ENCODE data around the gene SUPT20H. TPM values are rescaled to one million over a fixed set of nuclear protein-coding genes. Genes with fewer than 3 reads are reported as not detected.

The SUPT20H gene
- polyA plus RNA-seq, 1 donor from 2014 or later: 89.2 TPM

DNA sequence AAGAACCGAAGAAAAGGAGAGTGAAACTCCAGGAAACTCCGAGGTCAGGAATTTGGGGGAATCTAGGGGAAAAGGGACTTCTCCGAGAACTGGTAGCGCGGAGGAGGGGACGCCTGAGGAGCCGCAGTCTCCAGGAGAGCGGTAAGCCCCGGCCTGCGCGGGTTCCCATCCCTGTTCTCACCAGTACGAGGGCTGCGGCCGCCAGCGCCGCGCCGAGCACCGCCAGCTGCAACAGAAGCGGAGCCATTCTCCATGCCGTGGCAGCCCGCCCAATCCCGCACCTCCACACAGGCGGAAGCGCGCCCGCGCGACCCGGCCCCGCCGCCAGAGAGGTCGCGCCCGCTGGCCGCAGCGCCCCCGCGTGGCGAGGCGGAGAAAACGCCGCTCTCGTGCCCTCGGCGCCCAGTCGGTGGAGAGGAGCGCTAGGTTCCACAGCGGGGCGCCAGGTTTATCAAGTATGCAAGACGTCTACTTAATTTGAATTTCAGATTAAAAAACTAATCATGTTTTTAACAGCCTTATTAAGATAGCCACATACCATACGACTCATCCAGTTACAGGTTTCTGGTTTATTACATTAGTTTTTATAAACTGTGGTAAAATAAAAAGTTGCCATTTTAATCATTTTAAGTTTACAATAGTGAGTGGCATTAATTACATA is 60.3 kb downstream of the SUPT20H start, which contains the start of gene ALG5:
Gene ALG5 (minus strand): TSS at position 287 of the 661 bp plus-strand sequence. CDS start 40 bp downstream, at position 247.
- Histone ChIP-seq H3K9me2 (ENCODE audit: insufficient read depth, low read length) (no peaks in the 10 kb centered on the region), H3K36me3 (ENCODE audit: insufficient read depth, low read length) (no peaks in the 10 kb centered on the region), H3K27me3 (ENCODE audit: insufficient read depth, low read depth, low read length) (no peaks in the 10 kb centered on the region), H3K4me2 (ENCODE audit: low read length) (peak within 1 kb of the TSS; percentile 74), H3K4me3 (ENCODE audit: low read length) (peak within 1 kb of the TSS; percentile 85), H3K27ac (ENCODE audit: low read length) (peak within 1 kb of the TSS; percentile 93), H2AFZ (ENCODE audit: low read depth, low read length) (peak within 1 kb of the TSS; percentile 73), H3K9me3 (ENCODE audit: low read length) (no peaks in the 10 kb centered on the region), H4K20me1 (ENCODE audit: insufficient read depth) (no peaks in the 10 kb centered on the region), H3F3A (ENCODE audit: insufficient read depth, low read length, poor library complexity, severe bottlenecking) (peaks cover 4% of the 10 kb centered on the region), H3K9ac (ENCODE audit: low read length) (peak within 1 kb of the TSS; percentile 87), H3K79me2 (replicated peaks; ENCODE audit: insufficient read depth, low read length) (peaks cover 29% of the 10 kb centered on the region)
- peak; percentile 72 for TF ChIP-seq RAD21 (conservative IDR thresholded peaks at IDR 0.05)
- no peak for TF ChIP-seq EZH2 (IDR thresholded peaks at IDR 0.05; ENCODE audit: borderline replicate concordance, insufficient read depth, low read length, poor library complexity, severe bottlenecking)
- TF ChIP-seq POLR2AphosphoS5 (IDR thresholded peaks at IDR 0.05): peak; percentile 90
- TF ChIP-seq SMC3 (conservative IDR thresholded peaks at IDR 0.05; ENCODE audit: poor library complexity): peak; percentile 82
- TF ChIP-seq EP300 (conservative IDR thresholded peaks at IDR 0.05; ENCODE audit: poor library complexity, severe bottlenecking): peak; percentile 36
- peak; percentile 82 for TF ChIP-seq MXI1 (conservative IDR thresholded peaks at IDR 0.05; ENCODE audit: poor library complexity, severe bottlenecking)
- TF ChIP-seq, protein P1, sequence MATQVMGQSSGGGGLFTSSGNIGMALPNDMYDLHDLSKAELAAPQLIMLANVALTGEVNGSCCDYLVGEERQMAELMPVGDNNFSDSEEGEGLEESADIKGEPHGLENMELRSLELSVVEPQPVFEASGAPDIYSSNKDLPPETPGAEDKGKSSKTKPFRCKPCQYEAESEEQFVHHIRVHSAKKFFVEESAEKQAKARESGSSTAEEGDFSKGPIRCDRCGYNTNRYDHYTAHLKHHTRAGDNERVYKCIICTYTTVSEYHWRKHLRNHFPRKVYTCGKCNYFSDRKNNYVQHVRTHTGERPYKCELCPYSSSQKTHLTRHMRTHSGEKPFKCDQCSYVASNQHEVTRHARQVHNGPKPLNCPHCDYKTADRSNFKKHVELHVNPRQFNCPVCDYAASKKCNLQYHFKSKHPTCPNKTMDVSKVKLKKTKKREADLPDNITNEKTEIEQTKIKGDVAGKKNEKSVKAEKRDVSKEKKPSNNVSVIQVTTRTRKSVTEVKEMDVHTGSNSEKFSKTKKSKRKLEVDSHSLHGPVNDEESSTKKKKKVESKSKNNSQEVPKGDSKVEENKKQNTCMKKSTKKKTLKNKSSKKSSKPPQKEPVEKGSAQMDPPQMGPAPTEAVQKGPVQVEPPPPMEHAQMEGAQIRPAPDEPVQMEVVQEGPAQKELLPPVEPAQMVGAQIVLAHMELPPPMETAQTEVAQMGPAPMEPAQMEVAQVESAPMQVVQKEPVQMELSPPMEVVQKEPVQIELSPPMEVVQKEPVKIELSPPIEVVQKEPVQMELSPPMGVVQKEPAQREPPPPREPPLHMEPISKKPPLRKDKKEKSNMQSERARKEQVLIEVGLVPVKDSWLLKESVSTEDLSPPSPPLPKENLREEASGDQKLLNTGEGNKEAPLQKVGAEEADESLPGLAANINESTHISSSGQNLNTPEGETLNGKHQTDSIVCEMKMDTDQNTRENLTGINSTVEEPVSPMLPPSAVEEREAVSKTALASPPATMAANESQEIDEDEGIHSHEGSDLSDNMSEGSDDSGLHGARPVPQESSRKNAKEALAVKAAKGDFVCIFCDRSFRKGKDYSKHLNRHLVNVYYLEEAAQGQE (IDR thresholded peaks at IDR 0.05; ENCODE audit: borderline replicate concordance): peak; percentile 51
- peak; percentile 99 for TF ChIP-seq CTCF (IDR thresholded peaks at IDR 0.05; ENCODE audit: poor library complexity, severe bottlenecking)
- peak; percentile 88 for TF ChIP-seq TAF1 (IDR thresholded peaks at IDR 0.05; ENCODE audit: low read depth)

DNA sequence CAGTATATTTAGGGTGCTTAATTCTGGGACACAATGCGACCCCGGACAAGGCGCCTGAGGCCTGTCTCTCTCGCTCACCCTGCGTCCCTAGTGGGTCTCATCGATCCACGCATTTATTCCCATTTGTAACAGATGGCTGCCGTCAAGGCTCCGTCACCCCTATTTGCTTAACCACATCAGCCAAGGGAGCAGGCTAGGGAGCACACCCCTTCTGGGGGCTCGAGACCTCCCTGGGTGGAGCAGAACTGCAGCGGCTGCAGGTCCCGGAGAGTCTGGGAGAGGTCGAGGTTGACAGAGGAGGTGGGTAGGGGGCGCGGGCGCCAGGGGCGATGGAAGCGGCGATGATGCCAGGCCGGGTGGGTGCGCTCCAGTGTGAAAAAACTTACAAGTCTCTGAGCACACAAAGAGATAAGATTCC is 60.9 kb downstream of the SUPT20H start:
- H4K20me1 ChIP-seq (ENCODE audit: insufficient read depth): no peaks in the 10 kb centered on the region
- TF ChIP-seq, protein P1 (IDR thresholded peaks at IDR 0.05; ENCODE audit: borderline replicate concordance): peak; percentile 64
- no peak for TF ChIP-seq CTCF (IDR thresholded peaks at IDR 0.05; ENCODE audit: poor library complexity, severe bottlenecking)
- H3K27me3 ChIP-seq (ENCODE audit: insufficient read depth, low read depth, low read length): no peaks in the 10 kb centered on the region
- H3K4me3 ChIP-seq (ENCODE audit: low read length): peak overlapping the region; percentile 85
- H3K9ac ChIP-seq (ENCODE audit: low read length): peak overlapping the region; percentile 87
- H2AFZ ChIP-seq (ENCODE audit: low read depth, low read length): peak overlapping the region; percentile 73
- peaks cover 29% of the 10 kb centered on the region for H3K79me2 ChIP-seq (replicated peaks; ENCODE audit: insufficient read depth, low read length)
- H3K9me3 ChIP-seq (ENCODE audit: low read length): no peaks in the 10 kb centered on the region
- no peaks in the 10 kb centered on the region for H3K9me2 ChIP-seq (ENCODE audit: insufficient read depth, low read length)
- H3F3A ChIP-seq (ENCODE audit: insufficient read depth, low read length, poor library complexity, severe bottlenecking): peaks cover 4% of the 10 kb centered on the region
- H3K36me3 ChIP-seq (ENCODE audit: insufficient read depth, low read length): no peaks in the 10 kb centered on the region
- peak overlapping the region; percentile 61 for H3K4me2 ChIP-seq (ENCODE audit: low read length)
- peak overlapping the region; percentile 88 for H3K27ac ChIP-seq (ENCODE audit: low read length)

Data from neural cell (in vitro differentiated cells).